Kidney epithelial cell (primary cell): ENCODE results near the gene GPR6. TPM values are rescaled to one million over a fixed set of nuclear protein-coding genes. Genes with fewer than 3 reads are reported as not detected.

ENCODE experiments used
- DNase-seq: peaks from one replicate; pipeline ENCODE4 v3.0.0-alpha.2; 2010; ENCODE audit warnings: low read depth
- H3K27me3 ChIP-seq: 2 replicates; pipeline ENCODE4 v1.6.0; 2011; ENCODE audit warnings: low read length; ENCODE audit not compliant: control insufficient read depth, insufficient read depth
- H3K36me3 ChIP-seq: 2 replicates; pipeline ENCODE4 v1.5.1; 2011; ENCODE audit warnings: low read length; ENCODE audit not compliant: control insufficient read depth, insufficient read depth
- H3K4me3 ChIP-seq: 2 replicates; pipeline ENCODE4 v1.5.1; 2011; ENCODE audit warnings: low read depth, mild to moderate bottlenecking, control low read depth, low read length
- CTCF ChIP-seq: IDR thresholded peaks from 2 replicates; pipeline ENCODE4 v1.5.1; 2011; ENCODE audit warnings: mild to moderate bottlenecking, moderate library complexity, low read length, control low read depth, inconsistent platforms; ENCODE audit not compliant: insufficient read depth, poor library complexity, severe bottlenecking
- total RNA-seq: library from RNA; depleted of rRNA; stranded (reverse); fragments of >200 nt; gene quantifications from 2 replicates; pipeline ENCODE4 v1.2.3, GENCODE V29; 2015

Gene GPR6
- total RNA-seq, 1 donor from 2014 or later, result not detected

GRCh38 chr6:110002676-110003075, 24.6 kb downstream of the GPR6 start:
- TF ChIP-seq CTCF, result no peak
- Histone ChIP-seq H3K4me3 (no peak overlapping the region), H3K36me3 (no peaks in the 10 kb centered on the region)

GRCh38 chr6:110013386-110013785, 35.3 kb downstream of the GPR6 start:
- TF ChIP-seq CTCF, result no peak
- no peaks in the 10 kb centered on the region for H3K36me3 ChIP-seq
- H3K27me3 ChIP-seq, result no peaks in the 10 kb centered on the region
- no peak for DNase-seq
- no peak overlapping the region for H3K4me3 ChIP-seq

More at GRCh38 chr6:110002676-110003075, 24.6 kb downstream of the GPR6 start:
- H3K27me3 ChIP-seq, result no peaks in the 10 kb centered on the region
- no peak for DNase-seq

GRCh38 chr6:110015206-110015605, 37.1 kb downstream of the GPR6 start:
- Histone ChIP-seq H3K4me3 (no peak overlapping the region), H3K36me3 (no peaks in the 10 kb centered on the region), H3K27me3 (no peaks in the 10 kb centered on the region)
- no peak for TF ChIP-seq CTCF
- no peak for DNase-seq

- no peak for TF ChIP-seq CTCF
- no peaks in the 10 kb centered on the region for H3K36me3 ChIP-seq
- no peaks in the 10 kb centered on the region for H3K27me3 ChIP-seq
- H3K4me3 ChIP-seq, result no peak overlapping the region
- DNase-seq, result no peak
These were observed 39.2 kb downstream of the GPR6 start for GRCh38 chr6:110017306-110017705.

GRCh38 chr6:110017946-110018345, 39.8 kb downstream of the GPR6 start:
- H3K27me3 ChIP-seq, result no peaks in the 10 kb centered on the region
- no peak for DNase-seq
- H3K36me3 ChIP-seq, result no peaks in the 10 kb centered on the region
- TF ChIP-seq CTCF, result no peak
- H3K4me3 ChIP-seq, result no peak overlapping the region

GRCh38 chr6:110018486-110018885, 40.4 kb downstream of the GPR6 start:
- no peak for DNase-seq
- TF ChIP-seq CTCF, result no peak
- H3K4me3 ChIP-seq, result no peak overlapping the region
- no peaks in the 10 kb centered on the region for H3K36me3 ChIP-seq
- H3K27me3 ChIP-seq, result no peaks in the 10 kb centered on the region
